ENCODE measurements around the gene MAP1S.

- TF ChIP-seq YY1 (IDR thresholded peaks at IDR 0.05; ENCODE audit: insufficient read depth, insufficient read length) (no peak), ZNF274 (IDR thresholded peaks at IDR 0.05; ENCODE audit: low read depth, low read length) (no peak), SUZ12 (IDR thresholded peaks at IDR 0.05; ENCODE audit: extremely low read depth, insufficient read depth, insufficient read length) (no peak)
These were observed 24.1 kb upstream of the MAP1S start for GRCh38 chr19:17695198-17695597.
